ENCODE data around the gene DLGAP1. TPM values are rescaled to one million over a fixed set of nuclear protein-coding genes. Genes with fewer than 3 reads are reported as not detected.

DLGAP1 gene
- polyA plus RNA-seq, 1 experiment = 0.09 TPM

GRCh38 chr18:3864669-3865298 lies 590.3 kb downstream of the DLGAP1 start:
- Histone ChIP-seq H3K27ac (ENCODE audit: low read depth, low read length) (no peak overlapping the region), H3K27me3 (ENCODE audit: control insufficient read depth, insufficient read depth, low read length) (no peaks in the 10 kb centered on the region), H3K4me3 (ENCODE audit: low read depth, low read length) (no peak overlapping the region), H3K9me3 (ENCODE audit: control insufficient read depth, insufficient read depth, low read length) (no peaks in the 10 kb centered on the region)
- POLR2A ChIA-PET = no interaction called here
- CTCF ChIA-PET = interaction anchor here (1.6 kb wide), 1 partner anchor 131 kb away, joined by 3 read pairs; no protein-coding TSS in a partner anchor
- DNase-seq (ENCODE audit: low read depth, low spot score) = no peak
- no peak for TF ChIP-seq CTCF (IDR thresholded peaks at IDR 0.05; ENCODE audit: low read depth, low read length)

GRCh38 chr18:3863593-3863992 lies 591.5 kb downstream of the DLGAP1 start:
- POLR2A ChIA-PET = no interaction called here
- no peak for DNase-seq (ENCODE audit: low read depth, low spot score)
- no peaks in the 10 kb centered on the region for H3K9me3 ChIP-seq (ENCODE audit: control insufficient read depth, insufficient read depth, low read length)
- H3K27ac ChIP-seq (ENCODE audit: low read depth, low read length) = no peak overlapping the region
- no peaks in the 10 kb centered on the region for H3K27me3 ChIP-seq (ENCODE audit: control insufficient read depth, insufficient read depth, low read length)
- no peak overlapping the region for H3K4me3 ChIP-seq (ENCODE audit: low read depth, low read length)
- CTCF ChIA-PET = interaction anchor here (0.7 to 1.6 kb wide), 3 partner anchors 132 to 582 kb away, joined by 3 to 15 read pairs (median 3); no protein-coding TSS in a partner anchor
- TF ChIP-seq CTCF (IDR thresholded peaks at IDR 0.05; ENCODE audit: low read depth, low read length) = no peak

GRCh38 chr18:3863006-3863405 lies 592.1 kb downstream of the DLGAP1 start:
- Histone ChIP-seq H3K27me3 (ENCODE audit: control insufficient read depth, insufficient read depth, low read length) (no peaks in the 10 kb centered on the region), H3K27ac (ENCODE audit: low read depth, low read length) (no peak overlapping the region), H3K4me3 (ENCODE audit: low read depth, low read length) (no peak overlapping the region), H3K9me3 (ENCODE audit: control insufficient read depth, insufficient read depth, low read length) (no peaks in the 10 kb centered on the region)
- ChIA-PET CTCF (interaction anchor here (0.7 to 1.2 kb wide), 2 partner anchors 197 to 581 kb away, joined by 3 to 15 read pairs; no protein-coding TSS in a partner anchor), POLR2A (no interaction called here)
- TF ChIP-seq CTCF (IDR thresholded peaks at IDR 0.05; ENCODE audit: low read depth, low read length) = no peak
- no peak for DNase-seq (ENCODE audit: low read depth, low spot score)

- no peak for DNase-seq (ENCODE audit: low read depth, low spot score)
- Histone ChIP-seq H3K9me3 (ENCODE audit: control insufficient read depth, insufficient read depth, low read length) (no peaks in the 10 kb centered on the region), H3K27ac (ENCODE audit: low read depth, low read length) (no peak overlapping the region), H3K27me3 (ENCODE audit: control insufficient read depth, insufficient read depth, low read length) (no peaks in the 10 kb centered on the region), H3K4me3 (ENCODE audit: low read depth, low read length) (no peak overlapping the region)
- TF ChIP-seq CTCF (IDR thresholded peaks at IDR 0.05; ENCODE audit: low read depth, low read length) = no peak
- POLR2A ChIA-PET = no interaction called here
- CTCF ChIA-PET = no interaction called here
Observed at GRCh38 chr18:3861495-3861894, 593.6 kb downstream of the DLGAP1 start.

GRCh38 chr18:3857544-3857943 lies 597.6 kb downstream of the DLGAP1 start:
- CTCF ChIA-PET = interaction anchor here (1.1 to 4.1 kb wide), 3 partner anchors 12 to 138 kb away, joined by 3 to 15 read pairs (median 4); no protein-coding TSS in a partner anchor
- H3K9me3 ChIP-seq (ENCODE audit: control insufficient read depth, insufficient read depth, low read length) = no peaks in the 10 kb centered on the region
- POLR2A ChIA-PET = no interaction called here
- H3K4me3 ChIP-seq (ENCODE audit: low read depth, low read length) = no peak overlapping the region
- TF ChIP-seq CTCF (IDR thresholded peaks at IDR 0.05; ENCODE audit: low read depth, low read length) = no peak
- no peak for DNase-seq (ENCODE audit: low read depth, low spot score)
- no peaks in the 10 kb centered on the region for H3K27me3 ChIP-seq (ENCODE audit: control insufficient read depth, insufficient read depth, low read length)
- H3K27ac ChIP-seq (ENCODE audit: low read depth, low read length) = no peak overlapping the region

Data from AG04450 (cell line).